ENCODE measurements around the gene AOPEP.
"Not testable (repeated sequence)": the region's sequence is repeated elsewhere in the genome, so short reads cannot be mapped to it uniquely, and the experiment has no call there.

The AOPEP gene

DNA sequence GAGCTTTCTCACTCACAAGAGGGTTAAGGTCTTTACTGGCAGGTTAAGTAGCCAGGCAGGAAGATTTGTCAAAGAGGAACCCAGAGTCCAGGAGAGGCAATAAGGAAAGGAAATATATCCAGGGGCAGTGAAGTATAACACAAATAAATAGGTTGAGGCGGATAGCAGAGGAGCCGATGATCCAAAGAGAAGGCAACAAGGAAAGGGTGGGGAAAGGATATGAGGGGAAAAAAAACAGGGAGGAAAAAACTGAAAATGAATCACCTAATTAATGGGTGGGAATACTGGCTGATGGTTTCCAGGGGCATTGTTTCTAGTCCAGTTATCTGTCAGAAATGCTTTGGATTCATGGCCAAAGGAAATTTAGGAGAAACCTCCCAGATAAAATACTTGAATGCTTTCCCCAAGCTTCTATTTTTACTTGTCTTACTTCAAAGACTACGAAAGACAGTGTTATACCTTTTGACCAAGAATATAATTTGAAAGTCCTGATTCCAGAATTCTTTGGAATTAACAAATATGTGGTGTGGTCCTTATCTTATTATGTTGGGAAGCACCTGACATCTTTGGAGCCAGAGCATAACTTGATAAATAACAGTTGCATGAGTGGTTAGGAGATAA lies 146.5 kb downstream of the AOPEP start:
- DNase-seq = no peak

DNA sequence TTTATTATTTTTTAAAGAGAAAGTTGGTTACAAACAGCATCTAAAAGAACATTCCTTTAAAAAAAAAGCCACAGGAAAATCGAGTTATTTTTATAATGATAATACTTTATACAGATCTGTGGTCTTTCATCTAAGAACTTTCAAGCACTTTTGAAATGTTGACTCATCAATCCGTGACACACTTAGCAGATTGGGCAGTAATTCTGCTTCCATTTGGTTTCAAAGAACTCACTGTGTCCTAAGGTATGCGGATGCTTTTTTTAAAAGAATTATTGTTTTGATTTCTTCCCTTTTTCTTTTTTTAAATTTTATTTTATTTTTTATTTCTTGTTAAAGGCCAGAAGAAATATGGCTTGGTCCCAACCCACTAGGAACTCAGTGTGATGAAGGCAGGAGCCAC lies 147.8 kb downstream of the AOPEP start:
- no peak for DNase-seq

DNA sequence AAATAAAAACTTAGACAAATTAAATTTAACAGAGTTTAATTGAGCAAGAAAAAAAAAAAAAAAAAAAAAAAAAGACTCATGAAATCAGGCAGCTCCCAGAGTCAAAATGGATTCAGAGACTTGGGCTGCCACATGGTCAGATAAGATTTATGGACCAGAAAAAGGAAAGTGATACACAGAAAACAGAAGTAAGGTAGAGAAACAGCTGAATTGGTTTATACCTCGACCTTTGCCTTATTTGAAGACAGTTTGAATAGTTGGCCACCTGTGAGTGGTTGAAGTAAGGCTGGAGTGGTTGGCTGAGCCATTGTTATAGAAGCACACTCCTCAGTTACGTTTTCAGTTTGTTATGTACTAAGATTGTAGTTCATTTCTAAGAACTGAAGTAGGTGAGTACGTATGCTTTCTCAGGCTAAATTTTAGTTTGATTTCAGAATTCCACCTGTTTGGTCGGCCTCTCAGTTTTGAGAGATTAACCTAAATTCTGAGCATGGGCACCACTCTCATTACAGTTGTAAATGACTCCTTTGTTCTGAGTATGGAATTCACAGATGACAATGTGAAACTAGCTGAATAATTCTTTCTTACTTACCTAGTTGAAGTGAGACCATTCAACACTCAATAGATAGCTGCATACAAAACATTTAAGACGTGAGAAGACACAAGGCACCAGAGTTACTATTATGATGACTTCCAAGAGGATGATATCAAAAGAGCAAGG lies 149.0 kb downstream of the AOPEP start:
- no peak for DNase-seq

DNA sequence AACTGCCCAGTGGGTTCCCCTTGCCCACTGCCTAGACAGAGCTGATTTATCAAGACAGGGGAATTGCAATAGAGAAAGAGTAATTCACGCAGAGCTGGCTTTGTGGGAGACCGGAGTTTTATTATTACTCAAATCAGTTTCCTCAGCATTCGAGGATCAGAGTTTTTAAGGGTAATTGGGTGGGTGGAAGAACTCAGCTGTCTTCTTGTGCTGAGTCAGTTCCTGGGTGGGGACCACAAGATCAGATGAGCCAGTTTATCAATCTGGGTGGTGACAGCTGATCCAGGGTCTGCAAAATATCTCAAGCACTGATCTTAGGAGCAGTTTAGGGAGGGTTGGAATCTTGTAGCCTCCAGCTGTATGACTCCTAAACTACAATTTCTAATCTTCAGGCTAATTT lies 152.3 kb downstream of the AOPEP start:
- DNase-seq = not testable (repeated sequence)

DNA sequence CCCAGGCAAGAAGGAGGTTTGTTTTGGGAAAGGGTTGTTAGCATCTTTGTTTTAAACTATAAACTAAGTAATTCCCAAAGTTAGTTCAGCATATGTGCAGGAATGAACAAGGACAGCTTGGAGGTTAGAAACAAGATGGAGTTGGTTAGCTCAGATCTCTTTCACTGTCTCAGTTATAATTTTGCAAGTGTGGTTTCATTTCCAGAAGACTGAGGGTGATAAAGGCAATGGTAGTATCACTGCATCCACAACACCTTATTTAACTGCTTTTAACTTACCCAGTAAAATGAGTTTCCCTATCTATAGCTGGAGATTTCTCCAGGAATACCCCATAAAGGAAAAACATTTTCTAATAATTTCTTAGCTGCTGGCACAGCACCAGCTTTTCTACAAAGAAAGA lies 152.7 kb downstream of the AOPEP start:
- no peak for DNase-seq

DNA sequence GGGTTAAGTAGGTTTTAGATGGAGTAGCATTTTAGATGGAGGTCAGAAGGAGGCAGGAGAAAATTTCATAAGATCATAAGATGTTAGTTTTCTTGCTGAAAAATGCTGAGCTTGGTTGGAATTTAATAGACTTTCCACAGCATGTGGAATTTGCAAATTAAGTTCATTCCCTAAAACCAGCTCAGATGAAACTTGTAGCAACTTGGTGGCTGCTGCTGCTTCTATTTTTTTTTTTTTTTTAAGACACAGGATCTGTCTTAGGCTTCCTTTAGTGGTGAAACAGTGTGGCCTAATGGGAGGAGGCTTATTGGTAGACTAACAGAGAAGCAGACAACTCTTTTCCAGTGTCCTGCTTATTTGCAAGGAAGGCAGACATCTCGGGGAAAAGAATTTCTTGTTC lies 154.5 kb downstream of the AOPEP start:
- no peak for DNase-seq

DNA sequence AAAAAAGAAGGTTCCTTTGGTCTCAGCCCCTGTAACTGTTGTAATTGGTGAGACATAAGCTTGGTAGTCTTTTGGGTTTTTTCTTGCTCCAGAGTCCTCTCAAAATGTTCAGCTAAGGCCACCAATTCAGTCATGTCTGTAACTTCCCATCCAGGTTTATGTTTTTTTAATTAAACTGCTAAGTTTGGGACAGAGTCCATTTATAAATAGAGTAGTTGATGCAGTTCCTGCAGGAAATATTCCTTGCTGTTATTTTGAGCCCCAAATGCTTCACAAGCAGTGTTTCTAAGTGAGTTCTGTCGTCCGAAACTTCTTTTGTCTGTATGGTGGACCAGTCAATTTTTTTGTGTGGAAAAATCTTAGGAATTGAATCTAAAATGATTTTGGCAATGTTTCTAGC lies 155.0 kb downstream of the AOPEP start:
- DNase-seq = no peak

DNA sequence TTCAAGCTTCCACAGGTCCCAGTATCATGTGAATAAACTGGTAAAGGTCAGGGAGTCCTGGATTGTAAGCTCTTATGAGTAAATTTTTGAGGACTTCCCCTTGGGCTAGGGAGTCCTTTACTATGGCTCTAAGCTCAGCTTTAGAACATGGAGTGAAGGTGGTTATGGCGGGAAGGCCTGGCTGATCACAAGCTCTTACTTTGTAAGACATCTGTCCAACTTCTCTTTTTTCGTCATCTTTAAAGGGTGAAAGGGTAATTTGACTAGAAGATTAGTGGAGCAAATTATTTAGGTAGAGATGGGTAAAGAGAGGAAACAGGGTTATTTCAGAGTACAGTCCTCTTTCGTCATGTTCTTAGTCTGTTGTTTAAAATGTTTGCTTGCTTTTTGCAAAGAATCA lies 155.4 kb downstream of the AOPEP start:
- no peak for DNase-seq

DNA sequence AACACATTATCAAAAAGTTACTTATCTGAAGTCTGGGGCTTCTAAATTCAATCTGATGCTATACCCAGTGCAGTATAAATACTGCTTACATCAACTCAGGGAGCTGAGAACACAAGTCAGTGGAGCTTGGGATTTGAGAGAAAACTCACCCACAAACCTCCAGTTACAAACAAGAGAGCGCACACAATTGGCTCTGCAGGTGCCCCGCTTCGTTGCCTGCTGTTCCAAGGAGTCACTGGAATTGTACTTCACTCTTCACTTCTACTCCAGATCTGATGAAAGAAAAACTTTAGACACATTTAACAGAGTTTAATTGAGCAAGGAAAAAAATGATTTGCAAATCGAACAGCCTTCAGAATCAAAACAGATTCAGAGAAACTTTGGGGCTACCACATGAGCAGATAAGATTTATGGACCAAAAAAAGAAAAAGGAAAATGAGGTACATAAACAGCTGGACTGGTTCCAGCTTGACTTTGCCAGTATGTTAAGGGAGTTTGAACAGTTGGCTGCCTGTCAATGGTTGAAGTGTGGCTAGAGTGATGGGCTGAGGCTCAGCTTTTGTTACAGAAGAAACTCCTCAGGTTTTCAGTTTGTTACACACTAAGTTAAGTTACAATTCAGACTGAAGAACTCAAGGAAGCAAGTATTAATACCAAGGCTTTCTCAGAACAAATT lies 156.6 kb downstream of the AOPEP start:
- DNase-seq = no peak

DNA sequence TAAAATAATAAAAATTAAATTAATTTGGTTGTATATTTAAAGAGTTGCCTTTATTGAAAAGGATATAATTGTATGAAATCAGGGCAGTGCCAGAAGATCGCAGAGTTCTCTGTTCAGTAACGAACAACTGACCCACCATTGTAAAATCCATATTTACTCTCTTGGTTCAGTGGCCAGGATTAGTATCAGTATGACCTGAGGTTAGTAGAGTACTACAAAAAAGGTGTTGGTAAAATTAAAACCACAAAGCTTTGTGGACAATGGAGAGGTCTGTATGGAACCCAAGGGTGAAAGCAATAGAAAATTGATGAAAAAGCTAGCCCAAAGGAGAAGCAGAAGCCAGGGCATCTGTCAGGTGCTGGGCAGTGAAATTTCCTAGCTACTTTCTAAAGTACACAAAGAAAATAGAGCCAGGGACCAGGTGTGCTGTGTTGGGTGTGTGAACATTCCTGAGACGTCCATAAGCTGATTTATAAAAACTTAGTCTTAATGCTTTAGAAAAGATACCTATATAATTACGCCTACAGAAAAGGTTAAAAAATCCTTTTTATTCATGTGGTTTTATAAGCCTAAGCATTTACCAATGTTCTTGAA lies 159.5 kb downstream of the AOPEP start:
- DNase-seq = no peak

DNA sequence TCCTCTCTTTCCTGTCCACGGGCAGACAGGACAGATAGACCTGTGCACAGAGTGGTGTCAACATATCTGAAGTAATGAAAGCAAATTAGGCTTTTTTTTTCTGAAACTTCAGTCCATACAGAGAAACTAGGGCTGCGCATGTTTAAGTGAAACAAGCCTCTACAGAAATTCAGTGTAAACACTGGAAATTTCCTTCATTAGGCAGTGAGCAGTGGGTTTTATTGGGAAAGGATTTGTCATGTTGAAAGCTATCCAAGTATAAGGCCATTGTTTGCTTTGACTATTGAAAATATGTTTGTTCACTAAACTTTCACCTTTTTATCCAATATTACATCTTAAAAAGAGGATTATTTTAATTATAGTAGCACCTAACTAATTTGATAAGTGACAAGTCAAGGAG lies 161.2 kb downstream of the AOPEP start:
- DNase-seq = no peak

DNA sequence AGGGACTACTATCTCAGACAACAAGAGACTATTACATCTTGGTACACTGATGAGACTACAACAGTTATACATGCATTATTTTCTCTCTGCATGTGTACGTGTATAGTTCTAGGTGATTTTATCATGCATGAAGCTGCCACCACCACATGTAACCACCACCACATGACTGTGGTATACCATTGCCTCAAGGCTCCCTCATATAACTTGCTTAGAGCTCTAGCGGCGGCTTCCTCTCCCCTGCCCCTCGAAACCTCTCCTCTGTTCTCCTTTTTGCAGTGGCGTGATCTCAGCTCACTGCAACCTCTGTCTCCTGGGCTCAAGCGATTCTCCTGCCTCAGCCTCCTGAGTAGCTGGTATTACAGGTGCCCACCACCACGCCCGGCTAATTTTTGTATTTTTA lies 162.3 kb downstream of the AOPEP start:
- no peak for DNase-seq

DNA sequence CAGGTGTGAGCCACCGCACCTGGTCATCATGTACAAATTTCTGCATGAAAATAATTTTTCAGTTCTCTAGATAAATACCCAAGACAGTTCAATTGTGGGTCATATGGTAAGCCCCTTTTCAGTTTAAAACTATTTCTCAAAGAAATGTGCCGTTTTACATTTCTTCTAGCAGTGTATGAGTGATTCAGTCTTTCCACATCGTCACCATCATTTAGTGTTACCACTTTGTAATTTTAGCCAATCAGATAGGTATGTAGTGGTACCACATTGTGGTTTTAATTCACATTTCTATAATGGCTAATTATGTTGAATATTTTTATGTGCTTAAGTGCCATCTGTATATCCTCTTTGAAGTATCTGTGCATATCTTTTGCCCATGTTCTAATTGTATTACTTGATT lies 163.1 kb downstream of the AOPEP start:
- no peak for DNase-seq

DNA sequence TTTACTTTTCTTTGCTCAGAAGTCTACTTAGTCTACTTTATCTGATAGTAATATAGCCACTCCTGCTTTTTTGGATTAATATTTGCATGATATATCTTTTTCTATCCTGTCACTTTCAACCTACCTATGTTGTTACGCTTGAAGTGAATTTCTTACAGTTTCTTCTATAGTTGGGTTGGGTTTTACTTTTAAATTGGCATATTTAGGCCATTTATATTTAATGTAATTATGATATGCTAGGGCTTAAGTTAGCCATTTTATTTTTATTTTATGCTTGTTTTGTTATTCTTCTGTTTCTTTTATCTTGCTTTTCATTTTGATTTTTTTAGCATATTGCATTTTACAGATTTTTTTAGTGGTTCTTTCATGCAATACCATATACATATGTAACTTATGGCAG lies 164.7 kb downstream of the AOPEP start:
- no peak for DNase-seq

DNA sequence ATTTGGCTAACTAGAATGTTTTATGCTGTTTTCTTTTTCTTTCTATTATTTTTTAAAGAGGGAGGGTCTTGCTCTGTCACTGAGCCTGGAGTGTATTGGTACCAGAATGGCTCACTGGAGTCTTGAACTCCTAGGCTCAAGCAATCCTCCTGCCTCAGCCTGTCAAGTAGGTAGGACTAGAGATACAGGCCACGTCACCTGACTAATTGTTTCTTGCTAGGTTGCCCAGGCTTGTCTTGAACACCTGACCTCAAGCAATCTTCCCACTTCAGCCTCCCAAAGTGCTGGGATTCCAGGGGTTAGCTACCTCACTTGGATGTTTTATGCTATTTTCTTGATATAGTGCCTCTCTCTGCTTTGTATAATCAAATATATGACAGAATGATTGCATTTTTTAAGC lies 166.2 kb downstream of the AOPEP start:
- no peak for DNase-seq

DNA sequence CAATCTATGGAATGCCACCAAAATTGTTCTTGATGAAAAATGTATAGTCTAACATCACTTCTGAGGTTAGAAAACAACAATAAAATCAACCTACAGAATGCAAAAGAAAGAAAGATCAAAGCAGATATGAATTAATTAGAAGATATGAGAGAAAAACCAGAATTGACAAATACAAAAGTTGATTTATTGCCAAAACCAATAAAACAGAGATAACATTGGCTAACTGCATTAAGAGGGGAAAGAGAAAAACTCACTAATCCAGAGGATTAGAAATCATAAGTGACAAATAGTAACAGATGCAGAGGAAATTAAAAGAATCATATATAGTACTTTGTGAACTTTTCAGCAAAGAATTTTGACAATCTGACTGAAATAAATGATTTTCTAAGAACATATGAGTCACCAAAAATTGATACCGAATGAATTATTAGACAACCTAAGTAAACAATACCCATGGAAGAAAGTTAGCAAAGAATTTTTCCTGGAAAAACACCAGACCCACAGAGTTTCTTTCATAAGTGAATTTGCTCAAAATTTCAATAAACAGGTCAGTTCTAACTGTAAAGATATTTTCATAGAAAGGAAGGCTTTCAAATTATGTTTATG lies 167.7 kb downstream of the AOPEP start:
- DNase-seq = no peak

DNA sequence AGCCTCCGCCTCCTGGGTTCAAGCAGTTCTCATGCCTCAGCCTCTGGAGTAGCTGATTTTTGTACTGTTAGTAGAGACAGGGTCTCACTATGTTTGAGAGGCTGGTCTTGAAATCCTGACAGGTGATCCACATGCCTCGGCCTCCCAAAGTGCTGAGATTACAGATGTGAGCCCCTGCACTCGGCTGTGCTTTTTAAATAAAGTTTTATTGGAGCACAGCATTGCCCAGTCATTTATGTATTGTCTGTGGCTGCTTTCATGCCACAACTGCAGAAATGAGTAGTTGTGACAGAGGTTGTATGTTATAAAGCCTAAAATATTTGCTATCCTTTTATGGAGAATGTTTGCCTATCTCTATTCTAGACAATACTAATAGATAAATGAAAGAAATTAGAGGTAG lies 169.2 kb downstream of the AOPEP start:
- DNase-seq = no peak

DNA sequence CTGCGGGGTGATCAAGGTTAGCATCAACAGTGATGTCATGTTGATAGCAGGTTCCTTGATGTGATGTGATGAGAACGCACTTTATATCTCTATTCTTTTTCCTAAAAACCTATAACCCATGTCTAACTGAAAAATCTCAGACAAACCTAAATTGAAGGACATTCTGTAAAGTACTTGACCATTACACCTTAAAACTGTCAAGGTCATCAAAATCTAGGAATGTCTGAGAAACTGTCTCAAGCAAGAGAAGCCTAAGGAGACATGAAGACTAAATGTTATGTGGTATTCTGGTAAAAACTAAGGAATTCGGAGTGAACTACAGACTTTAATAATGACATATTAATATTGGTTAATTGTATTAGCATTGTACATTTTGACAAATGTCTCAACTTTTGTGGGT lies 170.0 kb downstream of the AOPEP start:
- DNase-seq = no peak

DNA sequence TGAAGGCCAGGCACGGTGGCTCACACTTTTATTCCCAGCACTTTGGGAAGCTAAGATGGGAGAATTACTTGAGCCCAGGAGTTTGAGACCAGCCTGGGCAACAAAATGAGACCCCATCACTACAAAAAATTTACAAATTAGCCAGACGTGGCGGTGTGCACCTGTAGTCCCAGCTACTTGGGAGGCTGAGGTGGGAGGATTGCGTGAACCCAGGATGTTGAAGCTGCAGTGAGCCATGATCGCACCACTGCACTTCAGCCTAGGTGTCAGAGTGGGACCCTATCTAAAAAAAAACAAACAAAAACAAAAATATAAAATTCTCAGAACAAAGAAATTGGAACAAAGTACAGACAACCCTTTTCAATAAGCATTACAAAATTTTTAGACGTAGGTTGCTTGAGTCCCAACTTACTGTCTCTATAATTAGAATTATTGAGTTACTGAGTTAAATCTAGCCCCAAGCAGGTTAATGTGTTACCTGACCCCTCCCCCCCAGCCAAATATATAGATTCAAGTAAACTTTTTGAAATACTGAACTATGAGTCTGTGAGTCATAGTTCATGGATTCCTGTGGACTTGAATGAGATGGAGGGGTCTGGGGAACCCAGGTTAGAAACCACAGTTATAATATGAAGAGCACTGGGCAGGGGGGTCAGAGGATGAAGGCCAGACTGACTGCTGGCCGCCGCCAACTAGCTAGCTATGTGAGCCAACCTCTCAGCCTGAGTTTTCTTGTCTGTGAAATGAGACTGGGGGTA lies 173.1 kb downstream of the AOPEP start:
- no peak for DNase-seq

DNA sequence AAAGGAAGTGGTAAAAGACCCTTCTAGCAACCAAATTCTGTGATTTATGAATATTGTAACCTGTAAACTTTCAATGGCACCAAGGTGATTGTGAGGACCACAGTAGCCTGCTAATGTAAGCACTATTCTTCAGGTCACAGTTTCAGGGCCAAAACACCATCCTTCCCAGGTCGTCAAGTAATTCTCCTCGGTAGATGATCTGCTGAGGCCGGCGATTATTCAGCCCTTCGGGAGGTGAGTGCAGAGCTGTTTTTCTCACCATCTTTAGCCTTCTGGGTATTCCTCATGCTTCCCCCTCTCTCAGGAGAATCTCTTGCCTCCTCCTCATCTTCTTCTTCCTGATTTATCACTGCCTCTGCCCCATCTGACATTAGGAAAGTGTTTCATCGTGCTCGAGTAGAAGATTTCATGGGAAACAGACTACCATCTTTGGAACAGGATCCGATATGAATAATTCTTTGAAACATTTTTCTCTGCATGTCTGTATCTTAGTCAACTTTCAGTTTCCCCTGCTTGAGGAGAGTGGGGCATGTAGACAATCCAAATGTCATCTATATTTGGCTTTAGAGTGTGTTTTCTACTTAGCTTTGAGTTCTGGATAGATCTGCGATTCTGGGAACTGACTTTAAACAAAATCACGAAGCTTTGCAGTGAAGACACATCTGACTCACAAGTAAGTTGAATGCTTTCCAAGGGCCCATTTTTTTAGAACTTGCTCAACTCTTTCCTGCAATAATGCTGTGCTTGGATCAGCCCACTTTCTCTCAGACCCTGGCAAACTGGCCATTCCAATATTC lies 173.9 kb downstream of the AOPEP start:
- DNase-seq = no peak

DNA sequence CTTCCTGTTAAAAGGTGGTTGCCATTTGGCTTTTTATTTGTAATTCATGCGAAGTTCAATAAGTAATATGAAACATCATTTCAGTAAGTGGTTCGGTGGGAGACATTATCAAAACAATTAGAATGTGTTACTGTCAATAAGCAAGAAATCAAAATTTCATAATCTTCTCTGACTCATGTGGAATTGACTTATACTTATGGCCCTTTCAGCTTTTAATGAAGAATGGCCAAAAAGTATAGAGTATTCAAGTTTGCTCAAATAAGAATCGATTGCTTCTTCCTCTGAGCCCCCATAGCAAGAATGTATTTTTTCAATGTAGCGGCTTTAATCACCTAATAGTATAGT lies 174.5 kb downstream of the AOPEP start:
- DNase-seq = no peak

DNA sequence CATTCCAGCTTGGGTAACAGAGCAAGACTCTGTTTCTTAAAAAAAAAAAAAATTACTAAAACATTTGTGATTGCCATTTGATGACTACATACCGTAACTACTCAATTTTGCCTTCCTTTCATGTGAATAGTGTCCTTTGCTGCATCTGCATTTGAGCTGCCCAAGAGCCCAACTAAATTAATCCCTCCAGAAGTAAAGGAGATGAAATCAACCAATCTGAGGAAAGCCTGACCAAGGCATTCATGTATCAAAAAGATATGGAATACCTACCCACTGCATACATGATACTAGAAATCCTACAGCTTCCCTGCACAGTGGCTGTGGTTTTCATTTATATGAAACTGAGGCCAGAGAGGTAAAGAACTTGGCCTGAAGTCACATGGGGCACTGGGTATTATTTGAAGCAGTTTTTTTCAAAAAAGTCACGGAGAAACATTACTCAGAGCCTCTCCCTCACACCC lies 177.5 kb downstream of the AOPEP start:
- no peak for DNase-seq
